Measurements from ENCODE around the gene GNGT2. TPM values are rescaled to one million over a fixed set of nuclear protein-coding genes. Genes with fewer than 3 reads are reported as not detected.

The GNGT2 gene
- total RNA-seq, 3 donors from 2014 or later = 0.48 to 0.66 TPM; not detected in 1

GRCh38 chr17:49242813-49243212 lies 32.4 kb upstream of the GNGT2 start:
- intact Hi-C loops (cut with DNase I; ENCODE audit: low total_unique reads) = no loop called here
- Histone ChIP-seq H3K36me3 (no peaks in the 10 kb centered on the region), H3K27me3 (peaks cover 0 to 4% of the 10 kb centered on the region in 2 donors), H3K4me3 (no peak overlapping the region), H3K27ac (no peak overlapping the region), H3K4me1 (no peaks in the 10 kb centered on the region), H3K9me3 (no peaks in the 10 kb centered on the region)
- DNase-seq (ENCODE audit: low spot score in 2 of 2) = no peak
- TF ChIP-seq POLR2AphosphoS5 (IDR thresholded peaks at IDR 0.05) (no peak), POLR2A (IDR thresholded peaks at IDR 0.05) (no peak), CTCF (IDR thresholded peaks at IDR 0.05) (no peak)

GRCh38 chr17:49241692-49242397 lies 31.5 kb upstream of the GNGT2 start:
- Histone ChIP-seq H3K27ac (no peak overlapping the region), H3K9me3 (no peaks in the 10 kb centered on the region), H3K27me3 (peaks cover 0 to 2% of the 10 kb centered on the region in 2 donors), H3K36me3 (no peaks in the 10 kb centered on the region), H3K4me3 (no peak overlapping the region), H3K4me1 (no peaks in the 10 kb centered on the region)
- no peak for DNase-seq (ENCODE audit: low spot score in 2 of 2)
- intact Hi-C loops (cut with DNase I; ENCODE audit: low total_unique reads) = no loop called here
- TF ChIP-seq POLR2AphosphoS5 (IDR thresholded peaks at IDR 0.05) = no peak
- TF ChIP-seq CTCF (IDR thresholded peaks at IDR 0.05) = no peak
- no peak for TF ChIP-seq POLR2A (IDR thresholded peaks at IDR 0.05)

GRCh38 chr17:49241040-49241439 lies 30.7 kb upstream of the GNGT2 start:
- H3K9me3 ChIP-seq = no peaks in the 10 kb centered on the region
- H3K36me3 ChIP-seq = no peaks in the 10 kb centered on the region
- no peaks in the 10 kb centered on the region for H3K27me3 ChIP-seq
- no peaks in the 10 kb centered on the region for H3K4me1 ChIP-seq
- no peak for TF ChIP-seq POLR2A (IDR thresholded peaks at IDR 0.05)
- no peak for TF ChIP-seq POLR2AphosphoS5 (IDR thresholded peaks at IDR 0.05)
- TF ChIP-seq CTCF (IDR thresholded peaks at IDR 0.05) = no peak
- H3K27ac ChIP-seq = no peak overlapping the region
- no peak overlapping the region for H3K4me3 ChIP-seq
- DNase-seq (ENCODE audit: low spot score in 2 of 2) = no peak
- intact Hi-C loops (cut with DNase I; ENCODE audit: low total_unique reads) = no loop called here

- Histone ChIP-seq H3K36me3 (no peaks in the 10 kb centered on the region), H3K4me3 (no peak overlapping the region), H3K27me3 (no peaks in the 10 kb centered on the region), H3K27ac (no peak overlapping the region), H3K9me3 (no peaks in the 10 kb centered on the region), H3K4me1 (no peaks in the 10 kb centered on the region)
- no peak for DNase-seq (ENCODE audit: low spot score in 2 of 2)
- intact Hi-C loops (cut with DNase I; ENCODE audit: low total_unique reads) = no loop called here
- TF ChIP-seq POLR2AphosphoS5 (IDR thresholded peaks at IDR 0.05) = no peak
These were observed 30.2 kb upstream of the GNGT2 start for GRCh38 chr17:49240619-49241018.

- H3K27me3 ChIP-seq = no peaks in the 10 kb centered on the region
- intact Hi-C loops (cut with DNase I; ENCODE audit: low total_unique reads) = no loop called here
- H3K36me3 ChIP-seq = no peaks in the 10 kb centered on the region
- H3K27ac ChIP-seq = no peak overlapping the region
- TF ChIP-seq POLR2A (IDR thresholded peaks at IDR 0.05) = no peak
- H3K4me3 ChIP-seq = no peak overlapping the region
- H3K9me3 ChIP-seq = no peaks in the 10 kb centered on the region
- H3K4me1 ChIP-seq = no peaks in the 10 kb centered on the region
- DNase-seq (ENCODE audit: low spot score in 2 of 2) = no peak
These were observed 29.6 kb upstream of the GNGT2 start for GRCh38 chr17:49239963-49240362.

- no peak for TF ChIP-seq POLR2AphosphoS5 (IDR thresholded peaks at IDR 0.05)
- TF ChIP-seq POLR2A (IDR thresholded peaks at IDR 0.05) = no peak
- TF ChIP-seq CTCF (IDR thresholded peaks at IDR 0.05) = no peak
- Histone ChIP-seq H3K9me3 (no peaks in the 10 kb centered on the region), H3K4me1 (no peaks in the 10 kb centered on the region), H3K4me3 (no peak overlapping the region), H3K27ac (no peak overlapping the region), H3K27me3 (peaks cover 0 to 2% of the 10 kb centered on the region in 2 donors), H3K36me3 (no peaks in the 10 kb centered on the region)
- intact Hi-C loops (cut with DNase I; ENCODE audit: low total_unique reads) = no loop called here
- no peak for DNase-seq (ENCODE audit: low spot score in 2 of 2)
These were observed 25.5 kb upstream of the GNGT2 start for GRCh38 chr17:49235896-49236295.
